SK-N-SH (cell line): Measurements from ENCODE around the gene MAPK13.

Experiments used
- EP300 ChIP-seq, 2 experiments: IDR thresholded peaks; 2 replicates each; pipeline versions ENCODE4 v1.4.0 to v1.6.1; 2012; ENCODE audit warnings: borderline replicate concordance in 1 of 2, low read depth in 1 of 2, low read length in 1 of 2
- EZH2phosphoT487 ChIP-seq: fragments of 200-600 bp; sonication (generic); IDR thresholded peaks from 2 replicates; pipeline ENCODE4 v1.6.1; 2017; ENCODE audit warnings: low read depth, mixed run types, mild to moderate bottlenecking, antibody characterized with exemption, moderate library complexity, borderline replicate concordance
- FOSL2 ChIP-seq: IDR thresholded peaks from 2 replicates; pipeline ENCODE4 v1.4.0; 2012; ENCODE audit warnings: low read depth, mild to moderate bottlenecking, moderate library complexity, borderline replicate concordance
- FOXJ3 ChIP-seq: sonication (generic); formaldehyde crosslinking; IDR thresholded peaks from 2 replicates; pipeline ENCODE4 v1.5.1; 2020; ENCODE audit warnings: mild to moderate bottlenecking, missing genetic modification reagents
- GABPA ChIP-seq: IDR thresholded peaks from 2 replicates; pipeline ENCODE4 v1.4.0; 2012; ENCODE audit warnings: low read depth, mild to moderate bottlenecking
- MXI1 ChIP-seq: IDR thresholded peaks from 2 replicates; pipeline ENCODE4 v1.6.1; 2012; ENCODE audit warnings: mild to moderate bottlenecking, low read depth, low read length, improper control_type of control experiment
- POLR2AphosphoS5 ChIP-seq: IDR thresholded peaks from 2 replicates; pipeline ENCODE4 v1.6.1; 2012; ENCODE audit warnings: low read depth, low read length
- RAD21 ChIP-seq: IDR thresholded peaks from 2 replicates; pipeline ENCODE4 v1.6.1; 2012; ENCODE audit warnings: mild to moderate bottlenecking, low read length
- RCOR1 ChIP-seq: fragments of 150-350 bp; IDR thresholded peaks from 2 replicates; pipeline ENCODE4 v1.6.1; 2017; ENCODE audit warnings: antibody characterized with exemption, low read length
- TAF1 ChIP-seq: IDR thresholded peaks from 2 replicates; pipeline ENCODE4 v1.6.1; 2012; ENCODE audit warnings: low read depth, mild to moderate bottlenecking, low read length, moderate library complexity, borderline replicate concordance
- TF ChIP-seq, protein P1 (sequence below): fragments of 200-600 bp; sonication (generic); IDR thresholded peaks from 2 replicates; pipeline ENCODE4 v1.6.1; 2017; ENCODE audit warnings: antibody characterized with exemption, mild to moderate bottlenecking, moderate library complexity
- TF ChIP-seq, protein P2 (sequence below): IDR thresholded peaks from 2 replicates; pipeline ENCODE4 v1.6.1; 2012; ENCODE audit warnings: mild to moderate bottlenecking, low read depth, low read length, moderate library complexity
- TF ChIP-seq, protein P3 (sequence below): IDR thresholded peaks from 2 replicates; pipeline ENCODE4 v1.4.0; 2012; ENCODE audit warnings: low read depth, borderline replicate concordance
- TF ChIP-seq, protein P4 (sequence below): fragments of 150-350 bp; IDR thresholded peaks from 2 replicates; pipeline ENCODE4 v1.6.1; 2017; ENCODE audit warnings: antibody characterized with exemption, low read length, low read depth, borderline replicate concordance

DNA sequence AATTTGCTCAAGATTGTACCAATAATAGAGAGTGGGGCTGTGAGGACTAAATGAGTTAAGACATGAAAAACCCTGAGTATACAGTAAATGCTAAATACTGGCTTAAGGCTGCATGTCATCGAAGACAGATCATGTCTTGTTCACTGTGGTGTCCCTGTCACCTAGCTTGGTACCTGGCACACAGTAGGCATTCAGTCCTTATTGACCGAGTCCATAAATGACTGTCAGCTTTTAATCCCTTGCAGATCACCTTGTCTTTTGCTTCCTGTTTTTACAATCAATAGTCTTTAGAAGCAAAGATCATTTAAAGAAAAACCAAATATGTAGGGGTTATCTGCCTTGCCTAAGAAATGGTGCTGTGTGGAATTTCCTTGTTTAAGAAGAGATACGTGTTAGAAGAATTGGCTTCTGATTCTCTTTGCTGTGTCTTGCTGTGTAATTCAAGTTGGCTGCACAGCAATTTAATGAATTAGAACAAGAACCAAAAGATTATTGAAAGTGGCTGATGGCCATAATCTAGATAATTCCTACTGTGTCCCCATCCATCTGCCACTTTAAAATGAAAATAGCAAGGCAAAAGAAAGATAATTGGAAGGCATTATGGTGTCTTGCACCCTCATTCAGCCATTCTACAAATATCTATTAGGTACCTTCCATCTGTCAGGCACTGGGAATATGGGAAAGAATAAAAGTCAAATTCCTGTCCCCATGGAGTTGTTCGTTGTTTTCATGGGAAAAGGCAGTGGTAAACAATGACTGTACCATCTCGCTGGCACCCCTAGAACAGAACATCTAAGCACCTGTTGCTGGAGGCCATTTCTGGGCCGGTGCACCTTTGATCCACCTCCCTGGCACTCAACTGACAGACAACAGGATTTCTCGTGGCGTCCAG is 12.4 kb upstream of the MAPK13 start:
- TF ChIP-seq POLR2AphosphoS5 (no peak), FOXJ3 (CRISPR knock-in tag) (no peak), MXI1 (no peak), RCOR1 (no peak), FOSL2 (no peak), RAD21 (no peak), EP300 (IDR thresholded peaks at IDR 0.05; ENCODE audit: borderline replicate concordance in 1 of 2, low read depth in 1 of 2, low read length in 1 of 2) (no peak), EZH2phosphoT487 (no peak), TAF1 (no peak), GABPA (no peak)
- TF ChIP-seq, protein P1, sequence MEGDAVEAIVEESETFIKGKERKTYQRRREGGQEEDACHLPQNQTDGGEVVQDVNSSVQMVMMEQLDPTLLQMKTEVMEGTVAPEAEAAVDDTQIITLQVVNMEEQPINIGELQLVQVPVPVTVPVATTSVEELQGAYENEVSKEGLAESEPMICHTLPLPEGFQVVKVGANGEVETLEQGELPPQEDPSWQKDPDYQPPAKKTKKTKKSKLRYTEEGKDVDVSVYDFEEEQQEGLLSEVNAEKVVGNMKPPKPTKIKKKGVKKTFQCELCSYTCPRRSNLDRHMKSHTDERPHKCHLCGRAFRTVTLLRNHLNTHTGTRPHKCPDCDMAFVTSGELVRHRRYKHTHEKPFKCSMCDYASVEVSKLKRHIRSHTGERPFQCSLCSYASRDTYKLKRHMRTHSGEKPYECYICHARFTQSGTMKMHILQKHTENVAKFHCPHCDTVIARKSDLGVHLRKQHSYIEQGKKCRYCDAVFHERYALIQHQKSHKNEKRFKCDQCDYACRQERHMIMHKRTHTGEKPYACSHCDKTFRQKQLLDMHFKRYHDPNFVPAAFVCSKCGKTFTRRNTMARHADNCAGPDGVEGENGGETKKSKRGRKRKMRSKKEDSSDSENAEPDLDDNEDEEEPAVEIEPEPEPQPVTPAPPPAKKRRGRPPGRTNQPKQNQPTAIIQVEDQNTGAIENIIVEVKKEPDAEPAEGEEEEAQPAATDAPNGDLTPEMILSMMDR, result no peak
- TF ChIP-seq, protein P2, sequence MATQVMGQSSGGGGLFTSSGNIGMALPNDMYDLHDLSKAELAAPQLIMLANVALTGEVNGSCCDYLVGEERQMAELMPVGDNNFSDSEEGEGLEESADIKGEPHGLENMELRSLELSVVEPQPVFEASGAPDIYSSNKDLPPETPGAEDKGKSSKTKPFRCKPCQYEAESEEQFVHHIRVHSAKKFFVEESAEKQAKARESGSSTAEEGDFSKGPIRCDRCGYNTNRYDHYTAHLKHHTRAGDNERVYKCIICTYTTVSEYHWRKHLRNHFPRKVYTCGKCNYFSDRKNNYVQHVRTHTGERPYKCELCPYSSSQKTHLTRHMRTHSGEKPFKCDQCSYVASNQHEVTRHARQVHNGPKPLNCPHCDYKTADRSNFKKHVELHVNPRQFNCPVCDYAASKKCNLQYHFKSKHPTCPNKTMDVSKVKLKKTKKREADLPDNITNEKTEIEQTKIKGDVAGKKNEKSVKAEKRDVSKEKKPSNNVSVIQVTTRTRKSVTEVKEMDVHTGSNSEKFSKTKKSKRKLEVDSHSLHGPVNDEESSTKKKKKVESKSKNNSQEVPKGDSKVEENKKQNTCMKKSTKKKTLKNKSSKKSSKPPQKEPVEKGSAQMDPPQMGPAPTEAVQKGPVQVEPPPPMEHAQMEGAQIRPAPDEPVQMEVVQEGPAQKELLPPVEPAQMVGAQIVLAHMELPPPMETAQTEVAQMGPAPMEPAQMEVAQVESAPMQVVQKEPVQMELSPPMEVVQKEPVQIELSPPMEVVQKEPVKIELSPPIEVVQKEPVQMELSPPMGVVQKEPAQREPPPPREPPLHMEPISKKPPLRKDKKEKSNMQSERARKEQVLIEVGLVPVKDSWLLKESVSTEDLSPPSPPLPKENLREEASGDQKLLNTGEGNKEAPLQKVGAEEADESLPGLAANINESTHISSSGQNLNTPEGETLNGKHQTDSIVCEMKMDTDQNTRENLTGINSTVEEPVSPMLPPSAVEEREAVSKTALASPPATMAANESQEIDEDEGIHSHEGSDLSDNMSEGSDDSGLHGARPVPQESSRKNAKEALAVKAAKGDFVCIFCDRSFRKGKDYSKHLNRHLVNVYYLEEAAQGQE, result no peak
- TF ChIP-seq, protein P3, sequence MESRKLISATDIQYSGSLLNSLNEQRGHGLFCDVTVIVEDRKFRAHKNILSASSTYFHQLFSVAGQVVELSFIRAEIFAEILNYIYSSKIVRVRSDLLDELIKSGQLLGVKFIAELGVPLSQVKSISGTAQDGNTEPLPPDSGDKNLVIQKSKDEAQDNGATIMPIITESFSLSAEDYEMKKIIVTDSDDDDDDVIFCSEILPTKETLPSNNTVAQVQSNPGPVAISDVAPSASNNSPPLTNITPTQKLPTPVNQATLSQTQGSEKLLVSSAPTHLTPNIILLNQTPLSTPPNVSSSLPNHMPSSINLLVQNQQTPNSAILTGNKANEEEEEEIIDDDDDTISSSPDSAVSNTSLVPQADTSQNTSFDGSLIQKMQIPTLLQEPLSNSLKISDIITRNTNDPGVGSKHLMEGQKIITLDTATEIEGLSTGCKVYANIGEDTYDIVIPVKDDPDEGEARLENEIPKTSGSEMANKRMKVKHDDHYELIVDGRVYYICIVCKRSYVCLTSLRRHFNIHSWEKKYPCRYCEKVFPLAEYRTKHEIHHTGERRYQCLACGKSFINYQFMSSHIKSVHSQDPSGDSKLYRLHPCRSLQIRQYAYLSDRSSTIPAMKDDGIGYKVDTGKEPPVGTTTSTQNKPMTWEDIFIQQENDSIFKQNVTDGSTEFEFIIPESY, result no peak
- TF ChIP-seq, protein P4, sequence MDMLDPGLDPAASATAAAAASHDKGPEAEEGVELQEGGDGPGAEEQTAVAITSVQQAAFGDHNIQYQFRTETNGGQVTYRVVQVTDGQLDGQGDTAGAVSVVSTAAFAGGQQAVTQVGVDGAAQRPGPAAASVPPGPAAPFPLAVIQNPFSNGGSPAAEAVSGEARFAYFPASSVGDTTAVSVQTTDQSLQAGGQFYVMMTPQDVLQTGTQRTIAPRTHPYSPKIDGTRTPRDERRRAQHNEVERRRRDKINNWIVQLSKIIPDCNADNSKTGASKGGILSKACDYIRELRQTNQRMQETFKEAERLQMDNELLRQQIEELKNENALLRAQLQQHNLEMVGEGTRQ, result no peak
